ENCODE results near the gene DNPEP. TPM values are rescaled to one million over a fixed set of nuclear protein-coding genes. Genes with fewer than 3 reads are reported as not detected.

The DNPEP gene
- total RNA-seq, 1 experiment from 2014 or later: 69.2 TPM

GRCh38 chr2:219335373-219335786, 52.3 kb downstream of the DNPEP start:
- Histone ChIP-seq H3K4me3 (ENCODE audit: low read depth, low read length, poor library complexity, severe bottlenecking) (no peak overlapping the region), H3K4me1 (ENCODE audit: insufficient read depth, low read length, poor library complexity, severe bottlenecking) (no peaks in the 10 kb centered on the region), H3K9me3 (ENCODE audit: low read depth, low read length, poor library complexity, severe bottlenecking) (no peaks in the 10 kb centered on the region), H3K27me3 (replicated peaks; ENCODE audit: insufficient read depth, low read depth, low read length, poor library complexity) (peaks cover 78% of the 10 kb centered on the region), H3K36me3 (ENCODE audit: insufficient read depth, low read length, poor library complexity, severe bottlenecking) (no peaks in the 10 kb centered on the region), H3K27ac (ENCODE audit: low read depth, low read length, poor library complexity, severe bottlenecking) (no peak overlapping the region)
- intact Hi-C loops (cut with micrococcal nuclease; ENCODE audit: unreplicated experiment): no loop called here
- no peak for DNase-seq (ENCODE audit: low spot score)
- ChIA-PET POLR2A (ENCODE audit: low non-redundant PET) (interaction anchor here (0.6 kb wide), 1 partner anchor 187 kb away, joined by 3 read pairs; no protein-coding TSS in a partner anchor), CTCF (no interaction called here)
- TF ChIP-seq, protein P1, sequence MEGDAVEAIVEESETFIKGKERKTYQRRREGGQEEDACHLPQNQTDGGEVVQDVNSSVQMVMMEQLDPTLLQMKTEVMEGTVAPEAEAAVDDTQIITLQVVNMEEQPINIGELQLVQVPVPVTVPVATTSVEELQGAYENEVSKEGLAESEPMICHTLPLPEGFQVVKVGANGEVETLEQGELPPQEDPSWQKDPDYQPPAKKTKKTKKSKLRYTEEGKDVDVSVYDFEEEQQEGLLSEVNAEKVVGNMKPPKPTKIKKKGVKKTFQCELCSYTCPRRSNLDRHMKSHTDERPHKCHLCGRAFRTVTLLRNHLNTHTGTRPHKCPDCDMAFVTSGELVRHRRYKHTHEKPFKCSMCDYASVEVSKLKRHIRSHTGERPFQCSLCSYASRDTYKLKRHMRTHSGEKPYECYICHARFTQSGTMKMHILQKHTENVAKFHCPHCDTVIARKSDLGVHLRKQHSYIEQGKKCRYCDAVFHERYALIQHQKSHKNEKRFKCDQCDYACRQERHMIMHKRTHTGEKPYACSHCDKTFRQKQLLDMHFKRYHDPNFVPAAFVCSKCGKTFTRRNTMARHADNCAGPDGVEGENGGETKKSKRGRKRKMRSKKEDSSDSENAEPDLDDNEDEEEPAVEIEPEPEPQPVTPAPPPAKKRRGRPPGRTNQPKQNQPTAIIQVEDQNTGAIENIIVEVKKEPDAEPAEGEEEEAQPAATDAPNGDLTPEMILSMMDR (conservative IDR thresholded peaks at IDR 0.05; ENCODE audit: low read depth, low read length): no peak
- no peak for TF ChIP-seq EZH2 (IDR thresholded peaks at IDR 0.05; ENCODE audit: borderline replicate concordance, low read depth, low read length, poor library complexity, severe bottlenecking)
- no TSS peak for BruUV-seq (replicated peaks)

DNA sequence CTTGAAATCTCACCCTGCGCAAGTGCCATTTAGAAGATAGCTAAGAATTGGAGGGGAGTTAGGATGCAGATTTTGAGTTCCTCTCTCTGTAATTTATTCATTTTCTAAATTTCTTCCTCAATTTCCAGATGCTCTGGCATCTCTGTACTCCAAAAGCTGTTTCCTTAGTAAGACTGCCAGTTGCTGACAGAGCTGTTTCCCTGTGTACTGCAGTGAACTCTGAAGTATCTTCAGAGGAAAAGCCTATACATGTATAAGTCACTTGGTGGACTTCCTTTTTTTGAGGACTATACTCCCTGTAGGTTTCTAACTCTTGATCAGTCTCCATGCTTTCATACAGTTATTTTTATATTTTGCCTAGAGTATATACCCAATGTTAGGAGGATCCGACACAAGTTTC, 53.6 kb downstream of the DNPEP start:
- no peak for DNase-seq (ENCODE audit: low spot score)
- no peaks in the 10 kb centered on the region for H3K36me3 ChIP-seq (ENCODE audit: insufficient read depth, low read length, poor library complexity, severe bottlenecking)
- H3K4me1 ChIP-seq (ENCODE audit: insufficient read depth, low read length, poor library complexity, severe bottlenecking): no peaks in the 10 kb centered on the region
- intact Hi-C loops (cut with micrococcal nuclease; ENCODE audit: unreplicated experiment): no loop called here
- peaks cover 91% of the 10 kb centered on the region for H3K27me3 ChIP-seq (replicated peaks; ENCODE audit: insufficient read depth, low read depth, low read length, poor library complexity)
- H3K27ac ChIP-seq (ENCODE audit: low read depth, low read length, poor library complexity, severe bottlenecking): no peak overlapping the region
- no peak for TF ChIP-seq EZH2 (IDR thresholded peaks at IDR 0.05; ENCODE audit: borderline replicate concordance, low read depth, low read length, poor library complexity, severe bottlenecking)
- TF ChIP-seq, protein P1 (conservative IDR thresholded peaks at IDR 0.05; ENCODE audit: low read depth, low read length): no peak
- no peak overlapping the region for H3K4me3 ChIP-seq (ENCODE audit: low read depth, low read length, poor library complexity, severe bottlenecking)
- no peaks in the 10 kb centered on the region for H3K9me3 ChIP-seq (ENCODE audit: low read depth, low read length, poor library complexity, severe bottlenecking)
- POLR2A ChIA-PET (ENCODE audit: low non-redundant PET): no interaction called here
- CTCF ChIA-PET: no interaction called here
- BruUV-seq (replicated peaks): no TSS peak

DNA sequence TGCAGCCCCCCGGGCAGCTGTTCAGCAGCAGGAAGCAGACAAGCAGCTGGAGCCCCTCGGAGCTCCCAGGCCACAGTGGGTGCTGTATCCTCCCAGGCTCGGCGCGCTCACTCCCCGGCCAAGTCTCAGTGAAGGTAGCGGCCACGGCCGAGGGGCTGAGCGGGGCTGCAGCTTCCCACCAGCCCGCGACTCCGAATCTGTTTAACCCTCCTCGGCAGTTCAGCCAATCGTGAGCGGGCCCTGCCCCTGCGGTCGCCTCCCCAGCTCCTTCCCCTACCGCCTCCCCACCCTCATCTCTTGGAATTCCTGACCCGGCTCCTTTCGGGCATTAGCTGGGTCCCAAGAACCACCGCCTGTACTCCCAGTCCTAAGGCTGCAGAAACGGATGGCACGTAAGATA, 55.2 kb downstream of the DNPEP start, which contains the start of gene RESP18:
RESP18 (minus strand) TSS at position 203 of the 400 bp plus-strand sequence.
- intact Hi-C loops (cut with micrococcal nuclease; ENCODE audit: unreplicated experiment): no loop called here
- DNase-seq (ENCODE audit: low spot score): no peak
- BruUV-seq (replicated peaks): no TSS peak
- H3K9me3 ChIP-seq (ENCODE audit: low read depth, low read length, poor library complexity, severe bottlenecking): no peaks in the 10 kb centered on the region
- ChIA-PET CTCF (no interaction called here), POLR2A (ENCODE audit: low non-redundant PET) (no interaction called here)
- no peak within 1 kb of the TSS for H3K4me3 ChIP-seq (ENCODE audit: low read depth, low read length, poor library complexity, severe bottlenecking)
- TF ChIP-seq, protein P1 (conservative IDR thresholded peaks at IDR 0.05; ENCODE audit: low read depth, low read length): no peak
- TF ChIP-seq EZH2 (IDR thresholded peaks at IDR 0.05; ENCODE audit: borderline replicate concordance, low read depth, low read length, poor library complexity, severe bottlenecking): peak; percentile 76
- H3K4me1 ChIP-seq (ENCODE audit: insufficient read depth, low read length, poor library complexity, severe bottlenecking): no peaks in the 10 kb centered on the region
- H3K36me3 ChIP-seq (ENCODE audit: insufficient read depth, low read length, poor library complexity, severe bottlenecking): no peaks in the 10 kb centered on the region
- H3K27me3 ChIP-seq (replicated peaks; ENCODE audit: insufficient read depth, low read depth, low read length, poor library complexity): peaks cover 95% of the 10 kb centered on the region
- no peak within 1 kb of the TSS for H3K27ac ChIP-seq (ENCODE audit: low read depth, low read length, poor library complexity, severe bottlenecking)

All from A673 (cell line).